ENCODE data around the gene TRIOBP. TPM values are rescaled to one million over a fixed set of nuclear protein-coding genes. Genes with fewer than 3 reads are reported as not detected.

The TRIOBP gene
- total and polyA plus RNA-seq, 2 of the 13 experiments (the other 11 are each of a cell fraction or from before 2014, with no cell fraction given), result 6.1 to 15.4 TPM

DNA sequence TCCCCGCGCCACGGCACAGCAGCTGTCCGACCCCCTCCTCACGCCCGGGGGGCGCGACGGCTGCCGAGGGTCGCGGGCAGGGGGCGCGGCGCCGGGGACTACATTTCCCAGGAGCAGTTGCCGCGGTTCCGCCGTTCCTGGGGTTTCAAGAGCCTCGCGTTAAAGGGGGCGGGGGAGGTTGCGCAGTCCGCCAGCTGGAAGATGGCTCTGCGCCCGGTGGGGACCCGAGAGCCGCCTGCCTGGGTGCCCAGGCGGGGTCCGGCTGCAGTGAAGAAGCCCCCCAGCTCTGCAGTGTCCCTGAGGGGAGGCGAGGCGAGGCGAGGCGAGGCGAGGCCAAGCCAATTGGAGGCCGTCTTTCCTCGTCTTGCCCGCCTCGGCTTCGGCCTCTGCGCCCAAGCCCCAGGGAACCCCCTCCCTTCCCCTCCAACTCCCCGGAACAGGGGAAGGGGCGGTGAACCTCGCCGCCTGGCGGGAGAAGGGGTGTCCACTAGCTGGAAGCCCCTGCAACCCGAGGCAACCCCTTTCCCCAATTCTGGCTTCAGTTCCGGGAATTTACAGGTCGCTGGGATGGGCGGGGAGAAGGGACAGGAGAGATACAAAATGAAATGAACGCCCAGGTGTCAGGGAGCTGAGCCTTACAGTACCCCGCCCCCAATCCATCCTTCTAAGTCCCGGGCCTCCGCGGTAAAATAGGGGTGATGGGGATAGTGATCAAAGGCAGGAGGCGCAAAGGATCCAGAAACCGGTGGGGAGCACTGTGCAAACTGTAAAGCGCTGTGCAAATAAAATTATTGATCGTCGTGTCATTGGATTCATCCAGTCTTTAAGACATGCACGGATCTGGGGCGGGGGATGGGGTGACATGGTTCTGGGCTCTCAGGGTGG, 105.7 kb downstream of the TRIOBP start (continued):
- TF ChIP-seq, protein P1, sequence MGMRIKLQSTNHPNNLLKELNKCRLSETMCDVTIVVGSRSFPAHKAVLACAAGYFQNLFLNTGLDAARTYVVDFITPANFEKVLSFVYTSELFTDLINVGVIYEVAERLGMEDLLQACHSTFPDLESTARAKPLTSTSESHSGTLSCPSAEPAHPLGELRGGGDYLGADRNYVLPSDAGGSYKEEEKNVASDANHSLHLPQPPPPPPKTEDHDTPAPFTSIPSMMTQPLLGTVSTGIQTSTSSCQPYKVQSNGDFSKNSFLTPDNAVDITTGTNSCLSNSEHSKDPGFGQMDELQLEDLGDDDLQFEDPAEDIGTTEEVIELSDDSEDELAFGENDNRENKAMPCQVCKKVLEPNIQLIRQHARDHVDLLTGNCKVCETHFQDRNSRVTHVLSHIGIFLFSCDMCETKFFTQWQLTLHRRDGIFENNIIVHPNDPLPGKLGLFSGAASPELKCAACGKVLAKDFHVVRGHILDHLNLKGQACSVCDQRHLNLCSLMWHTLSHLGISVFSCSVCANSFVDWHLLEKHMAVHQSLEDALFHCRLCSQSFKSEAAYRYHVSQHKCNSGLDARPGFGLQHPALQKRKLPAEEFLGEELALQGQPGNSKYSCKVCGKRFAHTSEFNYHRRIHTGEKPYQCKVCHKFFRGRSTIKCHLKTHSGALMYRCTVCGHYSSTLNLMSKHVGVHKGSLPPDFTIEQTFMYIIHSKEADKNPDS (CRISPR knock-in tag; IDR thresholded peaks at IDR 0.05), result no peak; the same call in 1 of the 2 replicates
- TF ChIP-seq CHCHD3 (CRISPR knock-in tag; IDR thresholded peaks at IDR 0.05) (no peak), FOXA1 (IDR thresholded peaks at IDR 0.05) (no peak), FOXA1 (CRISPR knock-in tag; IDR thresholded peaks at IDR 0.05) (no peak), ZNF780A (CRISPR knock-in tag; IDR thresholded peaks at IDR 0.05) (no peak), NFE2L1 (CRISPR knock-in tag; IDR thresholded peaks at IDR 0.05; ENCODE audit: borderline replicate concordance) (no peak), HDAC1 (CRISPR knock-in tag; IDR thresholded peaks at IDR 0.05) (peak; percentile 51; the same call in 1 of the 2 replicates), ZNF407 (CRISPR knock-in tag; IDR thresholded peaks at IDR 0.05; ENCODE audit: not compliant biosample characterization) (no peak), FOSL2 (CRISPR knock-in tag; IDR thresholded peaks at IDR 0.05) (no peak; the same call in 1 of the 2 replicates), ZEB1 (IDR thresholded peaks at IDR 0.05; ENCODE audit: insufficient replicate concordance, low read depth) (peak; percentile 34), SMAD1 (CRISPR knock-in tag; IDR thresholded peaks at IDR 0.05; ENCODE audit: borderline replicate concordance, low read depth) (no peak), ZSCAN21 (CRISPR knock-in tag; IDR thresholded peaks at IDR 0.05; ENCODE audit: borderline replicate concordance) (peak; percentile 31; the same call in 1 of the 2 replicates)
